DOHH2 (cell line): ENCODE measurements around the gene CFAP74.

Experiments
- CTCF ChIP-seq: fragments of 200-600 bp; sonication (generic); IDR thresholded peaks from one replicate; pipeline ENCODE4 v1.5.1; 2014; ENCODE audit warnings: antibody characterized with exemption, mild to moderate bottlenecking, low read depth, low read length; ENCODE audit not compliant: poor library complexity, severe bottlenecking
- EZH2phosphoT487 ChIP-seq: fragments of 200-600 bp; sonication (generic); IDR thresholded peaks from 2 replicates; pipeline ENCODE4 v1.6.1; 2017; ENCODE audit warnings: borderline replicate concordance, mild to moderate bottlenecking, antibody characterized with exemption, low read length, moderate library complexity, mixed read lengths

- TF ChIP-seq CTCF: no peak
- no peak for TF ChIP-seq EZH2phosphoT487
These were observed 18.6 kb upstream of the CFAP74 start for GRCh38 chr1:2022063-2022770.
